NCI-H2196 (cell line): Measurements from ENCODE around the gene DNPH1.

Source experiments
- DNase-seq: peaks from one replicate; lab custom pipeline; 2025; ENCODE audit not compliant: unreplicated experiment; lab: John Stamatoyannopoulos, UW

Gene DNPH1

DNA sequence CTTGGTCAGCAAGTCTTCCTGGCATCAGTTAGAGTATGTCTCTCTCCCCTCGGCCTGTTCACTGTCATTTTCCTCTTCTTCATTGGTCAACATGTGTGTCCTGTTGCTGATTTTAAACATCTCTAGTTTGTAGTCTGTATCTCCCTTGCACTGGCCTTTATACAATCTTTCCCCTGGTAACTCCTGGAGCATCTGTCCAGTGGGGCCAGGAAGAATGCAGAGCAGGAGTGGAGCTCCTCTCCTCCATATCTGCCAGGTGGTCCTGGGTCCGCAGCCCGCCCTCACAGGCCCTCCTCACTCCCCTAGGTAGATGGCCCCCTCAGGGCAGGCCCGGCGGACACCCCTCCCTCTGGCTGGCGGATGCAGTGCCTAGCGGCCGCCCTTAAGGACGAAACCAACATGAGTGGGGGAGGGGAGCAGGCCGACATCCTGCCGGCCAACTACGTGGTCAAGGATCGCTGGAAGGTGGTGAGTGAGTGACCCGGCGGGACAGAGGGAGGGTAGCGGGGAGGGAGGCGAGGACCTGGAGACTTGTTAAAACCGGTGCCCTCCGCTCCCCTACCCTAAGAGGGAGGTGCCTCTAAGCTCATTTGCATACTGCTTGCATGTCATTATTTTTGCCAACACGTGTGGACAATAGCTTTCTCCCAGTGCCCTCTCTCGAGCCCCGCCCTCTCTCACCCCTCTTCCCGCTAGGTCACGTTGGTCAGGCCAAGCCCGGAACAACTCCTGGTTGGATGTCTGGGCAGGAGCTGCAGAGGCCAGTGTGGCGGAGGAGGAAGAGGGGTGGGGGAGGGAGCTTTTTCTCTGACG lies 17.2 kb upstream of the DNPH1 start:
- DNase-seq, result peak; percentile 96

- DNase-seq, result no peak
These were observed 14.5 kb upstream of the DNPH1 start for GRCh38 chr6:43243664-43244321.

DNA sequence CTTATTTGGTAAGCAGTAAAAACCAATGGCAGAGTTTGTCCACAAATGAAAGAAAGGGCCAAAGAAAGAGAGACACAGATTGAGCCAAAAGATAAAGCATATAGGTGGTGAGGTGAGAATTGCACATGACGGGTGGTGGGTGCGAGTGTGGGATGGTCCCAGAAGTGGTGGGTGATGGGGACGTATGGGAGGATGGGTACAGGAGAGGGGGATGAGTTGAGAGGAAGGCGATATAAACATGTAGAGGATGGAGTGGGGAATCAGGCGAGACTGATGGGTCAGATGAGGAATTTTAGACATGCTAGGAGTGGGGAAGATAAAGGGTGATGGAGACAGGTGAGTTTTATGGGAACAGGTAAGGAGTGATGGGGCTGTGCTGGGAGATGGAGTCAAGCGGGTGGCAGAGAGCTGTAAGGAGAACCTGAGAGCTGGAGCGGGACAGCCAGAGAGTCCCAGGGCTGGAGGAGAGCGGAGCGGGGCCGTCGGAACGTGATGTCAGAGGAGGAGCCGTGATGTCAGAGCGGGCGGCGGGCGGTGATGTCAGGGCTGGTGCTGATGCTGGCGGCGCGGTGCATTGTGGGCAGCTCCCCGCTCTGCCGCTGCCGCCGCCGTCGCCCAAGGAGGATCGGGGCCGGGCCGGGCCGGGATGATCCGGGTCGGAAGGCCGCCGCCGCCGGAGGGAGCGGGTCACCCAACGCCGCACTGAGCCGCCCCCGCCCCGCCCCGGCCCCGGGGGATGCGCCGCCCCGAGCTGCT lies 13.8 kb upstream of the DNPH1 start, which contains the start of gene TTBK1:
Gene TTBK1, plus strand, starts transcription at position 574 of the 756 bp plus-strand sequence. CDS start 3,180 bp downstream, outside the sequence.
- DNase-seq, result no peak

GRCh38 chr6:43241446-43241845 lies 12.2 kb upstream of the DNPH1 start:
- DNase-seq, result no peak

GRCh38 chr6:43240950-43241349 lies 11.7 kb upstream of the DNPH1 start:
- no peak for DNase-seq

DNA sequence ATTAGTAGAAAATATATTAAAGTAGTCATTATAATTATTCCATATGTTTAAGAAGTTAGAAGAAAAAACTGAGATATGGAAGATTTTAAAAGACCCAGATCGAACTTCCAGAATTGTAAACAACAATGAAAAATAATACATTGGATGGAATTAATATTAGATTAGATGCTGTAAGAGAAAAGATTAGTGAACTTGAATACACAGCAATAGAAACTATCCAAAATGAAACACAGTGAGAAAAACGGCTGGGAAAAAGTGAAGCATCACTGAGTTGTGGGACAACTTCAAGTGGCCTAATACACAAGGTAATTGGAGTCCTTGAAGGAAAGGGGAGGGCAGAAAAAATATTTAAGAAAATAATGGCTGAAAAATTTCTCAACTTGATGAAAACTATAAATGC lies 9.8 kb upstream of the DNPH1 start:
- no peak for DNase-seq

DNA sequence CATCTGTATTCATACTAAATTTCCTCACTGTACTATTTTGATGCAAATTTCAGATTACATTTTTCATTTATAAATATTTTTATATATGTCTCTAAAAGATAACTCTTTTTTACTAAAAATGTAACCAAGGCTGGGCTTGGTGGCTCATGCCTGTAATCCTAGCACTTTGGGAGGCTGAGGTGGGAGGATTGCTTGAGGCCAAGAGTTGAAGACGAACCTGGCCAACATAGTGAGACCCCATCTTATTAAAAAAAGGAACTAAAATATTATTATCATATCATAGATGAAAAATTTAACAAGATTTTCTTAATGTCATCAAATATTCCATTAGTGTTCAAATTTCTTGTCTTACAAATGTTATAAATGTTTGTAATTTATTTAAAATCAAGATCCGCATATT lies 6.6 kb upstream of the DNPH1 start:
- DNase-seq, result no peak

- DNase-seq, result no peak
These were observed 2.6 kb upstream of the DNPH1 start for GRCh38 chr6:43231735-43232450.

- DNase-seq, result no peak
These were observed 1.8 kb upstream of the DNPH1 start for GRCh38 chr6:43231053-43231452.

- no peak for DNase-seq
These were observed 731 bp upstream of the DNPH1 start for GRCh38 chr6:43229803-43230620.

DNA sequence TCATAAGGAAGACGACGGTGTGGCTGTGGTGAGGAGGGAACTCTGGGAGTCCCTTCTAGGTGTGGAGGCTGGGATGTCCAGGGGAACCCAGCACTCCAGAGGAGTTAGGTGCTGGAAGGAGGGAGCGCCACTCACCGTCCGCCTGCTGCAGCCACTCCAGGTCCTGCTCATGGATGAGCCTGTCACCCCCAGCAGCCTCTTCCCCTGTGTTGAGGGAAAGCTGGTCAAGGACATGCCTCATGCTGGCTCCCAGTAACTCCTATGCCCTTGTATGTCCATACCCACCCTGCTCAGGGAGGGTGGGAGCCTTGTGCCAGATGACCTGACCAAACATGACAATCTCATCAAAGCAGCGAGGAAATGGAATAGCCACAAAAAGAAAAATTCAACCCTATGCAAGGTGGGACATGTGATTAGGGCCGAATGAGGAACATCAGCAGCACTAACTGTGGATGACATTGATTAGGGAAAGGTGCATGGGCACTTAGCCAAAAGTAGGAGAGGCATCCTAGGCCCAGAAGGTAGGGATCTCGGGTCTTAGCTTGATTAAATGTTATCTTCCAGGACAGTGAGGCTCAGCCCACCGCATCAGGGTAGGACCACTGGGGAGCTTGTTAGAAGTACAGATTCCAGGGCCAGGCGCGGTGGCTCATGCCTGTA lies 3.0 kb downstream of the DNPH1 start:
- DNase-seq, result no peak

DNA sequence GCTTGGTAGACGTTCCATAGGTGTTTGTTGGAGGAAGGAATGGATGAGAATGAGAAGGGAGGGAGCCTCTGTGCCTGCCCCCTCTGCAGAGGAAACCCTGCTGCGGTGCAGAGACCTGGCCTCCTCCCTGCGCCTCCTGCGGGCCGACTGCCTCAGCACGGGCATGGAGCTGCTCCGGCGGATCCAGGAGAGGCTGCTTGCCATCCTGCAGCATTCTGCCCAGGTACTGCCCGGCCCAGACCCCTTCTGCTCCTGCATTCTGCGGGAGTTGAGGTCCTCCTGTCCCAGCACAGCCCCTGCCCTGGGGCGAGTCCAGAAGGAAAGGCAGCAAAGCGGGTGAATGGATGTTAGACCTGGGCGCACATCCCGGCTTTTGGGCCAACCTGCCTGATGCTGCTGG lies 6.1 kb downstream of the DNPH1 start:
- DNase-seq, result no peak

GRCh38 chr6:43222418-43223059 lies 6.7 kb downstream of the DNPH1 start:
- no peak for DNase-seq

DNA sequence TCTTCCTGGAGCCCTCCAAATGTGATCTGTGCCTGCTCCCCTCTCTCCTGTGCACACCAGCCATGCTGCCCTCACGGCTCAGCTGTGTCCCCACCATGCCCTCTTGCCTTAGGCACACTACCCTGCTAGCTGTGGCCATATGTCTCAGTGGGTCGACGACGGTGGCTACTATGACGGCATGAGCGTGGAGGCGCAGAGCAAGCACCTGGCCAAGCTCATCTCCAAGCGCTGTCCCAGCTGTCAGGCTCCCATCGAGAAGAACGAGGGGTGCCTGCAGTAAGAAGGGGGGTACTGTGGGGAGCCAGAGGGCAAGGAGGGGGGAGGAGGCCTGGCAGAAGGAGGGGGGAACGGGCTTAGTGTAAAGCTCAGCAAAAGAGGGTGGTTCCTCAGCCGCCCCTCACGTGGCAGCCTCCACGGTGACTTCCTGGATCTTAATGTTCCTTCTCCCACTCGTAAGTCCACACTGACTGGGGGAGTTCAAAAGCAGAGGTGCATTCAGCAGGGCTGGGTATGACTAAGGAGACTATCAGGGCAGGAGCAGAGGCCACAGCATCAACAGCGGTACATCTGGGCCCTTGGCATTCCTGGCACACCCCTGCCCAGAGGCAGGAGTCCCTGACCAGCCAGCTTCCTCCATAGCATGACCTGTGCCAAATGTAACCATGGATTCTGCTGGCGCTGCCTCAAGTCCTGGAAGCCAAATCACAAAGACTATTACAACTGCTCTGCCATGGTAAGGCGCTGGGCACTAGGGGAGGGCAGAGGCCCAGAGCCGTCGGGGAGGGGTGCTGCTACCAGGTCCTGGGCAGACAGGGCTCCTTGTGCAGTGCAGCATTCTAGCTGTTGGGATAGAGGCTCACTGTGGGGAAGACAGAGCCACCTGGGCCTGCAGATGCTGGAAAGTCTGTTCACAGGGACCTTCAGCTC lies 8.0 kb downstream of the DNPH1 start:
- peak; percentile 53 for DNase-seq

DNA sequence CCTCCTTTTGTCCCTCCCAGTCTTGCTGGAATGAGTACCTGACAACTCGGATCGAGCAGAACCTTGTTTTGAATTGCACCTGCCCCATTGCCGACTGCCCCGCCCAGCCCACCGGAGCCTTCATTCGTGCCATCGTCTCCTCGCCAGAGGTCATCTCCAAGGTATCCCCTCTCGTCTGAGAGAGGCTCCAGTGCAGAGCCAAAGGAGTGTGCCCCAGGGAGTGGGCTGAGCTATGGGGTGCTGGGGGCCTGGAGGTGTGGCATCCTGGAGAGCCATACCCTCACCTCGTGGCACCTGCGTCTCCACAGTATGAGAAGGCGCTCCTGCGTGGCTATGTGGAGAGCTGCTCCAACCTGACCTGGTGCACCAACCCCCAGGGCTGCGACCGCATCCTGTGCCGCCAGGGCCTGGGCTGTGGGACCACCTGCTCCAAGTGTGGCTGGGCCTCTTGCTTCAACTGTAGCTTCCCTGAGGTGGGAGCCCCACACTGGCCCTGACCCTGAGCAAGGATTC lies 8.8 kb downstream of the DNPH1 start:
- DNase-seq, result no peak

GRCh38 chr6:43219814-43220213 lies 9.5 kb downstream of the DNPH1 start:
- DNase-seq, result no peak

DNA sequence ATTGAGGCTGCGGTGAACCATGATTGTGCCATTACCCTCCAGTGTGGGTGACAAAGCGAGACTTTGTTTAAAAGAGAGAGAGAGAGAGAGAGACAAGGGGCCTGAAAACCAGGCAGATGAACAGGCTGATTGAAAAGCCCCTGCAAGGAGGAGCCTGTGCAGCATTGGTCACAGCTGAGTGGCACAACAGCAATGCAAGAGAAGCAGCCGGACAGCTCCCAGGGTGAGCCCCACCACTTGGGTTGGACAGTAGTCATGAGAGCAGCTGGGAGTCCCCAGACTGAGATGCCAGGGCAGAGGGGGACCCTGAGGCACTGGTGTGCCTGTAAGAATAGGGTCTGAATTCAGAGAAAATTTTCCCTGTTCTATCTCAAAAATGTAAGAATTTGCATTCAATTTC lies 10.2 kb downstream of the DNPH1 start:
- DNase-seq, result no peak

- peak; percentile 48 for DNase-seq
These were observed 11.9 kb downstream of the DNPH1 start for GRCh38 chr6:43217351-43217750.
